PC-3 (cell line): Measurements from ENCODE around the gene LHFPL2. TPM values are rescaled to one million over a fixed set of nuclear protein-coding genes. Genes with fewer than 3 reads are reported as not detected.

Source experiments
- ATAC-seq: fragments of 200-7000 bp; cut with Tn5 transposase; 2 replicates; pipeline ENCODE4 v1.9.1; 2020; ENCODE audit warnings: mild to moderate bottlenecking, moderate library complexity
- BruUV-seq: library from RNA; stranded (reverse); fragments of 400-500 nt; replicated peaks from 2 replicates; lab custom pipeline; 2021; lab: Mats Ljungman, UMichigan
- CTCF ChIA-PET: fragments of 300-600 bp; sonication (Branson Sonifier 250); formaldehyde crosslinking; loops from one replicate; lab custom pipeline; 2022; ENCODE audit warnings: antibody characterized with exemption; lab: Charles Lee
- POLR2A ChIA-PET: fragments of 300-600 bp; sonication (Branson Sonifier 250); formaldehyde crosslinking; loops from one replicate; lab custom pipeline; 2022; ENCODE audit warnings: antibody characterized with exemption; ENCODE audit not compliant: unreplicated experiment; lab: Charles Lee
- DNase-seq: peaks from one replicate; pipeline ENCODE4 v3.0.0-alpha.2; 2015
- H2AFZ ChIP-seq: fragments of 300-600 bp; sonication (generic); 2 replicates; pipeline ENCODE4 v1.6.0; 2016; ENCODE audit warnings: antibody characterized with exemption, low read length
- H3F3A ChIP-seq: fragments of 300-600 bp; sonication (generic); one replicate; pipeline ENCODE4 v1.6.0; 2017; ENCODE audit warnings: antibody characterized with exemption, low read length, control low read depth, mild to moderate bottlenecking; ENCODE audit not compliant: unreplicated experiment
- H3K27ac ChIP-seq: fragments of 300-600 bp; sonication (generic); 2 replicates; pipeline ENCODE4 v1.5.1; 2016; ENCODE audit warnings: mild to moderate bottlenecking, low read length
- H3K27me3 ChIP-seq: fragments of 300-600 bp; sonication (generic); 2 replicates; pipeline ENCODE4 v1.6.1; 2016; ENCODE audit warnings: low read length, mixed read lengths
- H3K36me3 ChIP-seq: fragments of 300-600 bp; sonication (generic); 2 replicates; pipeline ENCODE4 v1.6.1; 2016; ENCODE audit warnings: low read depth, mixed run types, low read length, mixed read lengths
- H3K4me1 ChIP-seq: fragments of 300-600 bp; sonication (generic); 2 replicates; pipeline ENCODE4 v1.5.1; 2016; ENCODE audit warnings: low read length; ENCODE audit not compliant: insufficient read depth
- H3K4me2 ChIP-seq: fragments of 300-600 bp; sonication (generic); 2 replicates; pipeline ENCODE4 v1.6.0; 2016; ENCODE audit warnings: low read length
- H3K4me3 ChIP-seq: fragments of 300-600 bp; sonication (generic); 2 replicates; pipeline ENCODE4 v1.5.1; 2016; ENCODE audit warnings: mild to moderate bottlenecking, low read length, mixed read lengths
- H3K79me2 ChIP-seq: fragments of 300-600 bp; sonication (generic); 2 replicates; pipeline ENCODE4 v1.6.1; 2017; ENCODE audit warnings: low read length, mixed read lengths
- H3K9ac ChIP-seq: fragments of 300-600 bp; sonication (generic); 2 replicates; pipeline ENCODE4 v1.6.0; 2016; ENCODE audit warnings: mild to moderate bottlenecking, low read length
- H3K9me2 ChIP-seq: fragments of 300-600 bp; sonication (generic); replicated peaks from 2 replicates; pipeline ENCODE4 v1.6.1; 2016; ENCODE audit warnings: mixed run types, low read length, mixed read lengths
- H3K9me3 ChIP-seq: fragments of 300-600 bp; sonication (generic); 2 replicates; pipeline ENCODE4 v1.6.1; 2016; ENCODE audit warnings: low read length, mixed read lengths
- H4K20me1 ChIP-seq: fragments of 300-600 bp; sonication (generic); 2 replicates; pipeline ENCODE4 v1.6.1; 2016; ENCODE audit warnings: low read length, mixed read lengths
- EZH2 ChIP-seq: fragments of 300-600 bp; sonication (generic); IDR thresholded peaks from one replicate; pipeline ENCODE4 v1.6.1; 2017; ENCODE audit warnings: antibody characterized with exemption, mild to moderate bottlenecking, low read length; ENCODE audit not compliant: unreplicated experiment
- EZH2phosphoT487 ChIP-seq: fragments of 300-600 bp; sonication (generic); IDR thresholded peaks from 2 replicates; pipeline ENCODE4 v1.6.1; 2018; ENCODE audit warnings: mild to moderate bottlenecking, antibody characterized with exemption, low read length, borderline replicate concordance
- intact Hi-C: fragments of 100-400 bp; cut with micrococcal nuclease; formaldehyde crosslinking; loops from 2 replicates; pipeline ENCODE4 v1.9.0; 2023
- total RNA-seq: library from RNA; depleted of rRNA; stranded (reverse); fragments of >200 nt; gene quantifications from 2 replicates; pipeline ENCODE4 v1.2.3, GENCODE V29; 2014
- TF ChIP-seq, protein P1 (sequence below): fragments of 300-600 bp; sonication (generic); conservative IDR thresholded peaks from 2 replicates; pipeline ENCODE4 v1.5.1; 2017; ENCODE audit warnings: antibody characterized with exemption, low read depth, mild to moderate bottlenecking, low read length

Gene LHFPL2
- total RNA-seq, 1 experiment from 2014 or later: 21.7 TPM

DNA sequence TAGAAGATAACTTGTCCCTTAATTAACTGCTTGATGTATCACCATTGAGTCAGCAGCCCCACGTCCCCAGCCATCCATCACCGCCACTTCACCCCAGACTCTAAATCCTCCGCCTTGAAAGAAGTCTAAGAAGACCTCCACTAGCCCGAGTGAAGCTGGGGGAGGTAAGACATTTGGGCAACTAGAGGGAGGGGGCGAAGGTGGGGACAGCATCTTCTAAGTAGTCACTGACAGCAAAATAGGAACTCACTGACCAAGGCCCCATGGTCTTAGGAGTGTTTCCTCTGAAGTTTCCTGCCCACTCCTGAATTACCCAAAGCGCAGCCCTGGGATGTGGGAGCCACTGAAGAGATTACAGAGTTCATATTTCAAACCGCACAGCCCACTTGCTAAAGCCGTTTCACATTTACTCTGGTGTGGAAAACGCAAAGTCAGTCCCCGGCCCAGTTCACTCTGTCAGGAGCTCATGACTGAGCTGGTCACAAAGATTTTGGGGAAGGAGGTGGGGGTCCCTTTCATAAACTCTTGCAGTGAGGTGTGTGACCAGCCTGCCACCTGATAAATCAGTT is 107.4 kb downstream of the LHFPL2 start:
- ChIA-PET CTCF (no interaction called here), POLR2A (no interaction called here)
- Histone ChIP-seq H3K4me1 (peaks cover 7% of the 10 kb centered on the region), H3F3A (no peaks in the 10 kb centered on the region), H3K9ac (no peak overlapping the region), H3K4me3 (no peak overlapping the region), H3K79me2 (no peaks in the 10 kb centered on the region), H3K36me3 (no peaks in the 10 kb centered on the region), H3K9me3 (no peaks in the 10 kb centered on the region), H3K9me2 (no peaks in the 10 kb centered on the region), H3K27ac (no peak overlapping the region), H3K27me3 (no peaks in the 10 kb centered on the region), H2AFZ (no peak overlapping the region), H3K4me2 (no peak overlapping the region), H4K20me1 (no peaks in the 10 kb centered on the region)
- intact Hi-C loops: no loop called here
- DNase-seq (no peak), ATAC-seq (no peak)
- no TSS peak for BruUV-seq
- TF ChIP-seq, protein P1, sequence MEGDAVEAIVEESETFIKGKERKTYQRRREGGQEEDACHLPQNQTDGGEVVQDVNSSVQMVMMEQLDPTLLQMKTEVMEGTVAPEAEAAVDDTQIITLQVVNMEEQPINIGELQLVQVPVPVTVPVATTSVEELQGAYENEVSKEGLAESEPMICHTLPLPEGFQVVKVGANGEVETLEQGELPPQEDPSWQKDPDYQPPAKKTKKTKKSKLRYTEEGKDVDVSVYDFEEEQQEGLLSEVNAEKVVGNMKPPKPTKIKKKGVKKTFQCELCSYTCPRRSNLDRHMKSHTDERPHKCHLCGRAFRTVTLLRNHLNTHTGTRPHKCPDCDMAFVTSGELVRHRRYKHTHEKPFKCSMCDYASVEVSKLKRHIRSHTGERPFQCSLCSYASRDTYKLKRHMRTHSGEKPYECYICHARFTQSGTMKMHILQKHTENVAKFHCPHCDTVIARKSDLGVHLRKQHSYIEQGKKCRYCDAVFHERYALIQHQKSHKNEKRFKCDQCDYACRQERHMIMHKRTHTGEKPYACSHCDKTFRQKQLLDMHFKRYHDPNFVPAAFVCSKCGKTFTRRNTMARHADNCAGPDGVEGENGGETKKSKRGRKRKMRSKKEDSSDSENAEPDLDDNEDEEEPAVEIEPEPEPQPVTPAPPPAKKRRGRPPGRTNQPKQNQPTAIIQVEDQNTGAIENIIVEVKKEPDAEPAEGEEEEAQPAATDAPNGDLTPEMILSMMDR: no peak
- TF ChIP-seq EZH2: no peak
- TF ChIP-seq EZH2phosphoT487: no peak

DNA sequence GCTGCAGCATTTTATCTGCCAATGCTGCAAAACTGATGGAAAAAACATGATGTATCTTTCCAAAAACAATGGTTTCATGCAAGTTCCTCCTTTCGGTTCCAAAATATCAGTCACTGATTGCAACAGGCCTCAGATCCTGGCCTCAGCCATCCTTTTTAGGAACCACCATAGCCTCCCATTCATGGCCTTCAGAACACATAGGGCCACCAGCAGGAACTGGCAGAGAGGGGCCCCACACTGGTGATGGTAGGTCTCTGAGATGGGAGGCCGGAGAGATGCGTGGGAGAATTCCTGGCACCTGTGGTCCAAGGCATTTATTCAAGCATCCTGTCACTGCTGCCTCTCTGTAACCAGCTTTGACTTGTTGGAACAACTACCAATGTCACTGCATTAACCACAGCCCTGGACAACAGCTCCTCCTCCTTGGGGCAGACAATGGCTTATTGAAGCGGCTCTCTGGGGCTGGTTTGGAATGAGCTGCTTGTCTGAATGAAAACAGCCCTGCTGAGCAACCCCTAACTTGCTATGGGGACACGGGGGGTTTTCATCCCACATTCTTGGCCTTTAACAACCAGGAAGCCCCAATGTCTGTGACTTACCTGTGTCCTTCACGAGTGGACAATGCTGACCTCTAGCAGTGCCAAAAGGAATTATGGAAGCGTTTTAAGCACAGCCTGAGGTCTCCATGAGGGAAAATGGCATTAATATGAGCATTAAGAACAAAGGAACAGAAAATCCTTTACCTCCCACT is 108.1 kb downstream of the LHFPL2 start:
- H3K9ac ChIP-seq: no peak overlapping the region
- TF ChIP-seq, protein P1: no peak
- TF ChIP-seq EZH2phosphoT487 (no peak), EZH2 (no peak)
- no peaks in the 10 kb centered on the region for H3K79me2 ChIP-seq
- DNase-seq (no peak), ATAC-seq (no peak)
- H3K4me1 ChIP-seq: peaks cover 7% of the 10 kb centered on the region
- H3K4me2 ChIP-seq: no peak overlapping the region
- no TSS peak for BruUV-seq
- H3K9me2 ChIP-seq: no peaks in the 10 kb centered on the region
- no peaks in the 10 kb centered on the region for H3K9me3 ChIP-seq
- H3F3A ChIP-seq: no peaks in the 10 kb centered on the region
- ChIA-PET CTCF (no interaction called here), POLR2A (no interaction called here)
- no peak overlapping the region for H3K27ac ChIP-seq
- H3K36me3 ChIP-seq: no peaks in the 10 kb centered on the region
- no peaks in the 10 kb centered on the region for H3K27me3 ChIP-seq
- no peak overlapping the region for H2AFZ ChIP-seq
- H3K4me3 ChIP-seq: no peak overlapping the region
- intact Hi-C loops: no loop called here
- no peaks in the 10 kb centered on the region for H4K20me1 ChIP-seq
